SW480 (cell line): ENCODE data around the gene SPSB3.

Experiments
- DNase-seq: peaks from one replicate; pipeline ENCODE4 v3.0.0-alpha.2; 2016; ENCODE audit warnings: low spot score

Gene SPSB3

GRCh38 chr16:1775006-1775845 lies 7.1 kb downstream of the SPSB3 start:
- DNase-seq, result no peak

DNA sequence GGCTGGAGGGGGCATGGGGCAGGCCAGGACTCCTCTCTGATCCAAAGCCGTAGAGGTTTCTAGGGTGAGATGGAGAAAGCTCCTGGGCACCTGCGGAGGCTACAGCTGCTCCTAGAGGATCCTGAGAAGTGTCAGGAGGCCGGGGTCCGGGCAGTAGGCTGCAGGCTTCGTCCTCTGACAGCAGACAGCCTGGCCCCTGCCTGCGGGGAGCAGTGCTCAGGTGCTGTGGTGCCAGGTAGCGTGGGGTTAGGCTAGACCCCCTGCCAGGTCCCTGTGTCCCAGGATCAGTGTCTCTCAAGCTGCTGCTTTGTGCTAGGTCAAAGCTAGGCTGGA lies 8.0 kb downstream of the SPSB3 start:
- no peak for DNase-seq

DNA sequence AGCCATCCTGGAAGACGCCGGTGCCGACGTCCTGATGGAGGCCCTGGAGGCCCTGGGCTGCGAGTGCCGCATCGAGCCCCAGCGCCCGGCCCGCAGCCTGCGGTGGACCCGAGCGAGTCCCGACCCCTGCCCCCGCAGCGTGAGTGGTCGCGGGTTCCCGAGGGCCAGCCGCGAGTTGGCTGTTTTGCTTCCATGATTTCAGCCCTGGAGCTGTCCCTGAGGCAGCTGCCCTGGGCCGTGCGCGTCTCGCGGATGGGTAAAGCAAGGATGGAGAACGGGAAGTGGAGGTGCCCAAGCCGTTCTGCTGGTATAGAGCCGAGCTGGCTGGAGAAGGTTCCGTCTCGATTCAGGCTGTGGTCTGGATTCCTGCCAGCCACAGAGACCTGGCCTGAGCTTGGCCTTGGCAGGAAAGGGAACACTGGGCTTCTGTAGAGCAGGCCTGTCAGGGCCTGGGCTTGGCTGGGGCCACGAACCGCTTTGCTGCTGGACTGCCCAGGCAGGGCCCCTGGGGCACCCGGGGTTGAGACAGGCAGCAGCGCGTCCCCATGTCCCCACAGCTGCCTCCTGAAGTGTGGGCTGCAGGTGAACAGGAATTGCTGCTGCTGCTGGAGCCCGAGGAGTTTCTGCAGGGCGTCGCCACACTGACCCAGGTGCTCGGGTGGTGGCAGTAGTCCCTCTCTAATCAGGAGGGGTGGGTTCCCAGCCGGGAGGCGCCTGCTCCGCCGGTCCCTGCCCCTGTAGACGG lies 8.5 kb downstream of the SPSB3 start:
- DNase-seq, result no peak

- peak; percentile 80 for DNase-seq
Measured at GRCh38 chr16:1772908-1773702, 9.3 kb downstream of the SPSB3 start, which contains the start of gene MRPS34. Gene MRPS34 (minus strand): TSS chr16:1773134. CDS start chr16:1773119, 15 bp downstream.

DNA sequence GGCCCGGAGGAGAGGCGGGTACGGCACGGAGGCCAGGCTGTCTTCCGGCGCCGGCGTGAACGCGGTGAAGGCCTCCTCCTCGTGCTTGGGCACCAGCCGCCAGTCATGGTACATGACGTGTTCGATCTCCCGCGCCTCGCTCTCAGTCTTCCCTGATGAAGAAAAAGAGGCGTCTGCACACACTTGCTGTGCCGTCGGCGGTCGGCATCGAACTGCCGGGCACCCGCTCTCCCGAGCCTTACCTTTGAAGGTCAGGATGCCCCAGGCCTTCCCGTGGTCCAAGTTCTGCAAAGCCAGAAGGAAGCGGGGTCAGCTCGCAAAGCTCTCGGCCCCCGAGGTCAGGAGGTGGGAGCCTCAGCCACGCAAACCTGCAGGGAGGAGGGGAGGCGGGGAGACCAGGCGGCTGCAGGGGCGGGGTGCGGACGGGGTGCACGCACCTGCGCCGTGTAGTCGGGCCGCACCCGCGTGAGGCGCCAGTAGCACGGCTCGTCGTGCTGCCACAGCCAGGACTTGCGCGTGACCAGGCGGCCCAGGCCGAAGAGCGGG lies 9.9 kb downstream of the SPSB3 start, which contains the start of gene EME2:
EME2 (plus strand) TSS at position 449 of the 546 bp plus-strand sequence. CDS start 418 bp downstream, outside the sequence.
- peak; percentile 33 for DNase-seq

- DNase-seq, result peak; percentile 44
Measured at GRCh38 chr16:1771864-1772361, 10.5 kb downstream of the SPSB3 start.

DNA sequence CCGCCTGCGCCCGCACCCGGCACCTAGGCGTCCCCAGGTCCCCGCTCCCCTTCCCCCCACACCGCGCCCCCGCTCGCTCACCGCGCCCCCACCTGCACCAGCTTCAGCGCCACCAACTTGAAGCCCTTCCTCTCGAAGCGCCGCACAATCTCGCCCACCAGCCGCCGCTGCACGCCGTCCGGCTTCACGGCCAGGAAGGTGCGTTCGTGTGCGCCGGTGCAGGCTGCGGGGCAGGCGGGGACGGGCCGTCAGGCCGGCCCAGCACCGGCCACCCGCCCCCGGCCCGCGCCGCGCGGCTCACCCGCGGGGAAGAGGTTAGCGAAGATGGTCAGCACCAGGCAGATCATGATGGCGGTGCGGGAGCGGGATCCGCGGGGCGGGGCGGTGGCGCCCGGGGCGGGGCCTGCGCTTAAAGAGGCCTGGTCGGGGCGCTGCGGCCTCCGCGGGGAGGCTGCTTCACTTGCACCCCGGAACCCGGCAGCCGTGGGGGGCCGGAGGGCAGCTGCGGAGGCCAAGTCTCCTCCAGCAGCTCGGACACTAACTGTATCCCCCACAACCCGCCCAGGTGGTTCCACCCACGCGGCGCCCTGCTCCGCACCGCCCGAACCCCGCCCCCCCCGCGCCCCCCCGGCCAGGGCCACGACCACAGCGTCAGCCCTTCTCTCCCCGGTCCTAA lies 11.0 kb downstream of the SPSB3 start, which contains the start of gene NME3:
NME3 (minus strand) TSS at position 356 of the 676 bp plus-strand sequence; CDS start at position 347, 9 bp downstream.
- peak; percentile 49 for DNase-seq

DNA sequence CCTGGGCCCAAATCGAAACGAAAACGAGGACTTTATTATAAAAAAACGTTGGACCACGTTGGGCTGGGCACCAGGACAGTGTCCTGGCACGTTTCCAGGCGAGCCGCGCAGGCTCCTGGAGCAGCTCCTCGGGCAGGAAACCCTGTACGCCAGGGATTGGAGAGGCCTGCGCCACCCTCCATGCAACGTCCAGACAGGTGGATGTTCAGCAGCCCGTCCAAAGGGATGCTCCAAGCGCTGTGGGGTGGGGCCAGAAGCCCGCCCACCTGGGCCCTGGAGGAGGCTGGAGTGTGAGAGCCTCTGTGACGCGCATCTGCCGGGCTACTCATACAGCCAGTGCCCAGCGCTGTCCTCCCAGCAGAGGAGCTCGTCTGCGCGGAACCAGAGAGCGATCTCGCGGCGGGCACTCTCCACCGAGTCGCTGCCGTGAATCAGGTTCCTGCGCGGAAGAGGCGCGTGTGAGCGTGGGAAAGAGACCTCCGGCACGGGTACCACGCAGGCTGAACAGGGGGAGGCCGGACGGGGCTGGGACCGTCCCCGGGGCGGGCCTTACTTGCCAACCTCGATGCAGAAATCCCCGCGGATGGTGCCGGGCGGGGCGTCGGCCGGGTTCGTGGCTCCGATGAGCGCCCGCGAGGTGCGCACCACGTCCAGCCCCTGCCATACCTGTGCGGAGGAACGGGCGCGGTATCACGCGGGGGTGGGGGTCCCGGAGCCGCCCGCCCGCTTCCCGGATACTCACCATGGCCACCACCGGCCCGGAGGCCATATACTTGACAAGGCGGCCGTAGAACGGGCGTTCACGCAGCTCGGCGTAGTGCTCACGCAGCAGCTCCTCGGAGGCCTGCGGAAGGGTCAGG lies 11.8 kb downstream of the SPSB3 start:
- DNase-seq, result peak; percentile 52

GRCh38 chr16:1769402-1770300 lies 12.7 kb downstream of the SPSB3 start:
- no peak for DNase-seq

DNA sequence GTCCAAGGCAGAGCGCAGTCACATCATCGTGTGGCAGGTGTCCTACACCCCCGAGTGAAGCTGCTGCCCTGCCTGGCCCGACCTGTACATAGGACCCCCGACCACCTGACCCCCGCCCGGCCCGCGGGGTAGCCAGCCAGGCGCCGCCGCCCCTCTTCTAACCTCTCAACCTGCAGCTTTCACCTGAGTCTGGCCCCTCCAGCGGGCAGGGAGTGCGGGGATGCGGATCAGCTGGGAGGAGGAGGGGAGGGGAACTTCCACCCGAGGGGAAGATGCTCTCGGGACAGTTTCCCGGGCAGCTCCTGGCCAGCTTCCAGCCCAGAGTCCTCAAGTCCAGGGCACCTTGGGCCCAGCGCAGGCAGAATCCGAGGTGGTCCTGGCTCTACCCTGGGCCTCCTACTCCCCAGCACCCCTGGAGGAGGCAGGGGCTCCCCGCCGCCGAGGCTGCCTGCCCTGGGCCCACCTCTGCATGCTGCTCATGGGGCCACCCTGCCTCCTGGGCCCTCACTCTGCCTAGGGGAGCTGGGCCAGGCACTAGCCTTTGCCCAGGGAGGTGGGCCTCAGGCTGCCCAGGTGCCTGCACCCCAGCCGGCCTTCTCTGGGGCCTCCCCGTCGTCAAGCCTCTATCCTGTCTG lies 13.5 kb downstream of the SPSB3 start:
- DNase-seq, result no peak

DNA sequence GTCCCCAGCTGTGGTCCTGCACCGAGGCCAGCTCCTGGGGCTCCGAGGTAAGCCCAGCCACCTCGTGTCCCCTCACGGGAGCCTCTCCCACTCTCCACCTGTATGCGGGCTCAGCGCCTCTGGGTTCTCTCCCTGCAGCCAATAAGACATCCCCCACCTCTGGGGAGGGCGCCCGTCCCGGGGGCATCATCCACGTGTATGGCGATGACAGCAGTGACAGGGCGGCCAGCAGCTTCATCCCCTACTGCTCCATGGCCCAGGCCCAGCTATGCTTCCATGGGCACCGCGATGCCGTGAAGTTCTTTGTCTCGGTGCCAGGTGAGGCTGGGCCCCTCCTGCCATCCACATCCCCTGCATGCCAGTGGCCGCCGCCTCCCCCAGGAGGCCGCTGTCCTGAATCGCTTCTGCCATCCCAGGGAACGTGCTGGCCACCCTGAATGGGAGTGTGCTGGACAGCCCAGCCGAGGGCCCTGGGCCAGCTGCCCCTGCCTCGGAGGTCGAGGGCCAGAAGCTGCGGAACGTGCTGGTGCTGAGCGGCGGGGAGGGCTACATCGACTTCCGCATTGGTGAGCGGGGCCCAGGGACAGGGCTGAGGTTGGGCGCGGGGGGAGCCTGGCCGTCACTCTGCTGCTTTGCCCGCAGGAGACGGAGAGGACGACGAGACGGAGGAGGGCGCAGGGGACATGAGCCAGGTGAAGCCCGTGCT lies 14.2 kb downstream of the SPSB3 start:
- DNase-seq, result no peak

GRCh38 chr16:1767116-1767994 lies 15.0 kb downstream of the SPSB3 start:
- DNase-seq, result no peak

GRCh38 chr16:1766701-1767100 lies 15.7 kb downstream of the SPSB3 start:
- DNase-seq, result no peak

GRCh38 chr16:1766231-1766630 lies 16.1 kb downstream of the SPSB3 start:
- DNase-seq, result no peak

DNA sequence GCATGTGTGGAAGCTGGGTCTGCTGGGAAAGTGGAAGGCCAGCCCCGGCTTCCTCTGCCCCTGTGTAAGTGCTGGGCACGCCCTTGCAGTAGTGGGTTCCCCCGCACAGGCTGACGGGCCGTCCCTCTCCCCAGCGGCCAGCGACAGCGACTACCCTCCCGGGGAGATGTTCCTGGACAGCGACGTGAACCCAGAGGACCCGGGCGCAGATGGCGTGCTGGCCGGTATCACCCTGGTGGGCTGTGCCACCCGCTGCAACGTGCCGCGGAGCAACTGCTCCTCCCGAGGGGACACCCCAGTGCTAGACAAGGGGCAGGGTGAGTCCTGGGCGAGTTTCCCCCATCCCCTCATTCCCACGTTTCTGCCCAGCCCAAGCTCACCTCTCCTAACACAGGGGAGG lies 16.5 kb downstream of the SPSB3 start:
- no peak for DNase-seq

DNA sequence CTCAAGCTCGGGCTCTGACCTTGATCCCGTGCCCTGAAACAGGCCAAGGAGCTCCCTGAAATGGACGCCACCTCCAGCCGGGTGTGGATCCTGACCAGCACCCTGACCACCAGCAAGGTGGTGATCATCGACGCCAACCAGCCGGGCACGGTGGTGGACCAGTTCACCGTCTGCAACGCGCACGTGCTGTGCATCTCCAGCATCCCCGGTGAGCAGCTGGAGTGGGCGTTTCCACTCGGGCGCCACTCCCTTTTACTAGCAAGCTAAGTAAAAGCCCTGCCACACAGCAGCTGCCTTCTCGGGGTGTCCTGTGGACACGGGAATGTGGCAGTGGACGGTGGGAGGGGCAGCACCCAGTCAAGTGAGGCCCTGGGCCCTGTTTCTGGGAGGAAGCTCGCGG lies 17.4 kb downstream of the SPSB3 start:
- no peak for DNase-seq
